HG03520 (cell line): ENCODE measurements around the gene CACNA1S.

Source experiments
- ATAC-seq: cut with Tn5 transposase; IDR thresholded peaks from one replicate; pipeline ENCODE4 v1.9.1; 2021; ENCODE audit warnings: mild to moderate bottlenecking, moderate library complexity; ENCODE audit not compliant: unreplicated experiment

CACNA1S gene

GRCh38 chr1:201096041-201096461 is 16.2 kb downstream of the CACNA1S start:
- no peak for ATAC-seq

- no peak for ATAC-seq
Observed at GRCh38 chr1:201095581-201095980, 16.6 kb downstream of the CACNA1S start.

GRCh38 chr1:201094832-201095231 is 17.4 kb downstream of the CACNA1S start:
- no peak for ATAC-seq

GRCh38 chr1:201093962-201094361 is 18.3 kb downstream of the CACNA1S start:
- ATAC-seq = no peak

DNA sequence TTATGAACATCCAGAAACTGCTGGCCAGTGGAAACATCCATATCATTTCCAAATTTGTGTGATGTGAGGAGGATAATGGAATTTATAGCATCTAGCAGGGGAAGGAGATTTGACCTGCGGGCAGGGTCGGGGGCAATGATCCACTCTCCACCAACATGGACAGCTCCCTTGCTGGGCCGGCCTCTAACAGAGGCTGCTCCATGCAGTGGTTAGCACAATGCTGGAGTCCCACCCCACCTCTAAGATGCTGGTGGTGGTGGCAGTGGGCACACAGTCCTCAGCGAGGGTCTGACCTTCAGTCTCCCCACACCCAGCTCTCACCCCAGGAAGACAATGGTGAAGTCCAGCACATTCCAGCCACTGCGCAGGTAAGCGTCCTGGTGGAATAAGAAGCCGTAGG is 18.7 kb downstream of the CACNA1S start:
- no peak for ATAC-seq

GRCh38 chr1:201092738-201093137 is 19.5 kb downstream of the CACNA1S start:
- no peak for ATAC-seq

GRCh38 chr1:201091256-201091655 is 21.0 kb downstream of the CACNA1S start:
- no peak for ATAC-seq

DNA sequence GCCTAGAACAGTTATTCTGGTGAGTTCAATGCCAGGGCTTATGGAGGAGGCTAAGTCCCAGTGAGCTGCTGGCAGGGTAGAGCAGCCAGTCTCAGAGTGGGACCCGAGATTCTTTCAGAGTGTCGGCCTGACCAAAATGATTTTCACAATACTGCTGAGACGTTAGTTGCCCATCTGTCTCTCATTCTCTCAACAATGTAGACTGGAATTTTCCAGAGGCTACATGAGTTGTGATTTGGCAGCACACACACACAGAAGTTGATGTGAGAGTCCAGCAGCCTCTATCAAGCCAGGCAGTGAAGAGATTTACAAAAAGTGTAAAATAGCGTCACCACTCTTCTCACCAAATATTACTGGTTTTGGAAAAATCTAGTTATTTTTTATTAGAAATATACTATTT is 21.7 kb downstream of the CACNA1S start:
- ATAC-seq = no peak

GRCh38 chr1:201089596-201089995 is 22.6 kb downstream of the CACNA1S start:
- ATAC-seq = no peak

- ATAC-seq = no peak
Observed at GRCh38 chr1:201088901-201089525, 23.2 kb downstream of the CACNA1S start.

DNA sequence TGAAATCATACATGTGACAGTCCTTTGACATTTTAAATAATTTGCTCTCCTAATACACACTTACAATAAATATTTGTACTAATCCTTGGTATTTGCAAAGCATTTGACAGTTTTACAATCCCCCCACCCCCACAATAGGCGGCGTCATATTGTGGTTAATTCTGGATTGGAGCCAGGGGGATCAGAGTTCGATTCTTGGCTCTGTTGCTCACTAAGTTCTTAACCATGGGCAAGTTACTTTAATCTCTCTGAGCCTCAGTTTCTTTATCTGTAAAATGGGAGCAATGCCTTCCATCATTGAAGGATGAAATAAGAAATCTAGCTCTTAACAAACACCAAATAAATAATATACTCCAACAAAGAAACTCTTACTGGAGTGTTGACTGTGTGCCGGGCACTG is 23.8 kb downstream of the CACNA1S start:
- no peak for ATAC-seq

- ATAC-seq = no peak
Observed at GRCh38 chr1:201085902-201086735, 26.1 kb downstream of the CACNA1S start.

- ATAC-seq = no peak
Observed at GRCh38 chr1:201084295-201084694, 27.9 kb downstream of the CACNA1S start.

DNA sequence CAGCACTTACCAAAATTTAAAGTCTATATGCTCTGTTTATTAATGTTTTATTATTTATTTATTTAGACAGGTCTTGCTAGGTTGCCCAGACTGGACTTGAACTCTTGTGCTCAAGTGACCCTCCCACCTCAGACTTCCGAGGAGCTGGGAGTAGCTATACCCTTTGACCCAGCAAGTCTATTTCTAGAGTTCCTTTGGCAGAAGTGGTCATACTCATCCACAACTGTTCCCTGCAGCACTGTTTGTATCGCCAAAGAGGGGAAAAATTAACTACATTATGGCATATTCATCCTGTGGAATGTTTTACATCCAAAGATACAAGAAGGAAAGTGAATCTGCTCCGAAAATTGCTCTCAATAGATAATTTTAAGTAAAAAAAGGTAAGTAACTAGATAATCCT is 28.5 kb downstream of the CACNA1S start:
- no peak for ATAC-seq

DNA sequence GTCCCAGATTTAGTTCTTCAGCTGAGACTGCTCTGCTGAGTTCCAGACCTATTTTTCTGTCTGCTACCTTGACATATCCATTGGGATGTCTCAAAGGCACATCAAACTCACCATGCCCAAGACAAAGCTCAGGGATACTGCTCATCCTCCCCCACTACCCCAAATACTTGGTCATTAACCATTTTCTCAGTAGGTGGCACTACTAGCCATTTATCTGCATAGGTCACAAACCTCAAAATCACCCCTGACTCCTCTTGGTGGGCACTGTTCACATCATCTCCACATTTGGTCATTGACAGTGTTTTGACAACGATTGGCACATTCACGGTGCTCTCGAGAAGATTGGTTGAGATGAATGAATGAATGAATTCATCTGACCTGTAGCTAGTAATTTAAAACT is 32.1 kb downstream of the CACNA1S start:
- ATAC-seq = no peak

- no peak for ATAC-seq
Observed at GRCh38 chr1:201077736-201078135, 34.5 kb downstream of the CACNA1S start.

DNA sequence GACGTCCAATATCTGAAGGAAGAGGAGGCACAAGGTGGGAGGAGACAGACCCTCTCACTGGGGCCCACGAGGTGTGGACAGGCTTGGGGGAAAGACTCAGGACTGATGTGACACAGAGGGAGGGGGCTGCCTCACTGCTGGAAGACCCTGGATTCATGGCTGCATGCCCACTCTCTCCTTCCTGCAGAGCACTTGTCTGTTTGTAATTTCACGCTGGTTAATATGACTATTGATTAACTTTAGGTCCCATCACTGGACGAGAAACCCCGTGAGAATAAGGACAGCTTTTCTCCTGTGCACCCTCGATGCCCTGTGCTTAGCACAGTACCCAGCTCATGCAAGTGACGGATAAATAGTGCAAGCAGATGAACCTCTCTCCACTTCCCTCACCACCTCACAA is 35.1 kb downstream of the CACNA1S start:
- no peak for ATAC-seq

GRCh38 chr1:201076092-201076491 is 36.1 kb downstream of the CACNA1S start:
- ATAC-seq = no peak

DNA sequence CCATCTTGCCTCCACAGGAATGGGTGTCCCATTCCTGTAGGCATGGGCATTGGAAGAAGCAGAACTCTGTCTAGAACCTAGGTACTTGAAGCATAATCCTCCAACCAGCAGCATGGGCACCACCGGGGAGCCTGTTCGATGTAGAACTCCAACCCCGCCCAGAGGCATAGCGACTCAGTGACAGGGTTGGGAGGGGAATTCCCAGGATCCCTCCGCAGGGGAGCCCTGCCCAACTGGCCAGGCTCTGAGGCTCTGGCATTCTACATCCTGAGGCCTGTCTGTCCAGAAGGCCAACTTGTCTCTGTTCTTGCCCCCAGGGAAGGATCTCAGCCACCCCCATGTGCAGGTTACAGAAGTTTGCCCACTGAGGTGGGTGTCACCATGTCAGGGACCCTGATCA is 38.2 kb downstream of the CACNA1S start:
- ATAC-seq = no peak

DNA sequence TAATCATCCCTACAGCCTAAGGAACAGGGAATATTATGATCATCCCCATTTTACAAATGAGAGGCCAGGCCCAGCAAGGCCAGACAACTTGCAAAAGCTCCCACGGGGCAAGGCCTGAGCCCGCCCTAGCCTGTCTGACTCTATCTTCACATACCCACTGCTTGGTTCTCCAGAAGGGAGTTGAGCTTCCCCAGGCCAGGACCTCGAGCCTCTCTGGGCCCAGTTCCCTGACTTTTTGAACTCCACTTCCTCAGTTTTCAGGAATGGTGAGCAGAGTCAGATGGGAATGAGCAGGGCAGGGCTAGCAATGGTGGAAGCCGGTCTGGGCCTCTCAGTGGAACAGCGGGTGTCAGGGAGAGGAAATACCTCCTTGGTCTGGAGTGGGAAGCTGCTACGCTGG is 39.3 kb downstream of the CACNA1S start:
- no peak for ATAC-seq

DNA sequence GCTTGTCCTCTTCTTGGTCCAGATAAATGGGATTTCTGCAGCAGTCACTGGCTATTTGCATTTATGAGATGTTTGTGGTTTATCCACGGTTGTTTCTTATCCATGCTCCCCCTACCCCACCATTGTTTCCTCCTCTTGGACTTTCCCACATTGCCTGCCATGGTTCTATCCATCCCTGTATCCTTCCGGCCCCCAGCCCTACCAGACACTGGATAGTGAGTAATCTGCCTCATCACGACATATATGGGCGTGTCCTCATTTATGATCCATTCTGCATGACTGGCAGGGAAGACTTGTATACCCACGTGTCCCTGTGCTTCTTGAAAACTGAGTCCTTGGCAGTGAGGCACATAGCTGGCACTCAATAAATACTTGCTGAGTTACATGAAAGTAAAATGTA is 40.1 kb downstream of the CACNA1S start:
- no peak for ATAC-seq

DNA sequence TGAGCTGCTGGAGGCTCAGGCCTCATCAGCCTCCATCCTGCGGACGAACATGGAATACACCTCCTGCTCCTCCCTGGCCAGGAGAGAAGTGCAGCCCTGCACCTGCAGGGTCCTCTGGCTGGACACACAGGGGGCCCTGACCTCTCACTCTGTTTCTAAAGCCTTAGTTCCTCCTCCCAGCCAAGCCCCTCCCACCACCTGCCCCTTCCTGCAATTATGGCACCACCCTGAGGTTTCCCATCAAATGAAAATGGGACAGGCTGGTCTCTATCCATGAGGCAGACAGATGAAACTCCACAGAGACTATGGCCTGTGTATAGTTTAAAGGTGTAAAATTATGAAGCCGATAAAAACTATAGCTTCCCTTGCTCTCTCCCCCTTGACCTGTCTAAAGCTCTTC is 42.6 kb downstream of the CACNA1S start:
- no peak for ATAC-seq

DNA sequence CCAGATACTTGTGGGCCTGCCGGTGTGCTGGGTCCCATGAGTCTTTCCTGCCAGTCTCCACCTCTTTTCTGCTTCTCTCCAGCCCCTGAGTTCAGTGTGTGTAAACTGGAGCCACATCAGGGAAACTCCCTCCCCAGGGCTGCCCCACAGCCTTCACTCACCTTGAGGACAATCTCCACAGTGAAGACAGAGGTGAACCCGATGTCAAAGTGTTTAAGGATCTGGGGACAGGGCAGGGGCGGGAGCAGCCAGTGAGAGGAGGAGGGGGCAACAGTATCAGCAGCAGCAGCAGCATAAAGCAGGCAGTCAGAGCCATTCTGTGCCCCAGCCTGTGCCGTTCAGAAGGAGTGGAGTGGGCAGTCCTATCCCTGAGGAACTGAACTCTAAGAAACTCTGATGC is 43.2 kb downstream of the CACNA1S start:
- ATAC-seq = no peak
